Measurements from ENCODE around the gene URAD.
"Not testable (repeated sequence)": the region's sequence is repeated elsewhere in the genome, so short reads cannot be mapped to it uniquely, and the experiment has no call there.

The URAD gene

DNA sequence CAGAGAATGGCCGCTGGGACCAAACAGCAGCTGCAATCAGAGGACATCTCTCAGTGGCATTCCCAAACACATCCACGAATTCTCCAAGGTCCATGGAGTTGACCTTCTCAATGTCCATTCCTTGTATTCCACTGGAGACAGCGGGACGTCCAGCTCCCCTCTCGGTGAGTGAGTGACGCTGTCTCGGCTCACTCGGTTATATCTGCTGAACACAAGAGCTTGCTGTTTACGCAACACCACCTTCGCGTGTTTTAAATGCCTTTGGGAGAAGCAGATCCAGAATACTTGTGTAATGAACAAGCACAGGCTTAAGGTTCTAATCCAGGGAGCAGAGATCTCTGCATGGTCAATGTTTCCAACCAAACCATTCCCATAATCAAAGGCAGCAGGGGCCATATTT is at the start of gene URAD:
Gene URAD, minus strand, starts transcription at position 174 of the 400 bp plus-strand sequence. Its CDS starts 56 bp downstream, at position 118.
- no peak for DNase-seq

GRCh38 chr13:28037399-28037798 is 48.9 kb upstream of the URAD start:
- DNase-seq, result no peak

DNA sequence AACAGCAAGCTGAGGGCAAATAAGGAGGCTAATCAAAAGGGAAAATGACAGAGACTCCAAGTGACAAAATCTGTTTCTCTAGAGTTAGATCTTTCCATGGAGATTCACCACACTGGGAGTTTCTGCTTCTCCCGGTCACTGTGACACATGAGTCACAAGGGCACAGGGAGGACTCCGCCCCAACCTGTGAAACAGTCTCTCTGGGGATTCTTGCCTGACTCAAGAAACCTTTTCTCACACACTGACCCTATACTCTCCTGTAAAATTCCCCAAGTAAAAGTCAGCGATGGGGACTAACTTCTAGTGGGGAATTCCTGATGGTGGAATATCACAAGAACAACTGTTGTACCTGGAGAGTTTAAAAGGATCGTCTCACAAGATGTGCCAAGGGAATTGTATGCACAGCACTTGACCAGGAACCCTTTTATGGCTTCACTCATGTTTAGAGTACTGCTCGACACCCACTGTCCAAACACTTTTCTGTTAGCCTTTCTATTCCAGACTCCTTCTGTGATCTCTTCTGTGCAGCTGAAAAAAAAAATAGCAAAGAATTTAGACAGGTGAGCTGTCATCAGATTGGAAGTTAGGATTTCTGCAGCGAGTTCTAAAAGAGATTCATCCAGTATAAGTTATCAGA is 46.8 kb upstream of the URAD start:
- DNase-seq, result no peak

DNA sequence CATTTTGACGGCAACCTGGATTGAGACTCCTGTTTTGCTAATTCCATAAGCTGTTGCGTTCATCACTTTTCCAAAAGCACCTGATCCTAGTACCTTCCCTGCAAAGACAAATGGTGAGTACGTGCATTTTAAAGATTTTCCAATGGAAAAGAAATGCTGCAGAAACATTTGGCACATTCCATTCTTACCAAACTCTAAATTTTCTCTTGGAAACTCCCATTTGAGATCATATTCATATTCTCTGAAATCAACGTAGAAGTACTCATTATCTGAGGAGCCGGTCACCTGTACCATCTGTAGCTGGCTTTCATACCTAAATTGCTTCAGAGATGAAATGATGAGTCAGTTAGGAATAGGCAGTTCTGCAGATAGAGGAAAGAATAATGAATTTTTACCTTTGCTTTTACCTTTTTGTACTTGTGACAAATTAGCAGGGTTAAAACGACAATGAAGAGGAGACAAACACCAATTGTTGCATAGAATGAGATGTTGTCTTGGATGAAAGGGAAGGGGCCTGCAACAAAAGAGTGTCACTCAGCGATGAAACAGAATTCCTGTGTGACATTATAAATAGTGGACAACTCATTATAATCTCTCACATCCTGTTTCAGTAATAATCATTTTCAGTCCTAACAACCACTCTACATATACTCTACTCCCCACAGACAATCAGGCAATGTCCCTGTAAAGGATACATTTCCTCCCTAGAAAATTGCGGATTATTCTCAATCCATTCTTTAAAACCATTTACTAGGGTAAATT is 45.6 kb upstream of the URAD start:
- no peak for DNase-seq

- DNase-seq, result not testable (repeated sequence)
These were observed 43.9 kb upstream of the URAD start for GRCh38 chr13:28032438-28032837.

- DNase-seq, result no peak
These were observed 43.4 kb upstream of the URAD start for GRCh38 chr13:28031896-28032288.

GRCh38 chr13:28031220-28031895 is 42.9 kb upstream of the URAD start:
- DNase-seq, result no peak

DNA sequence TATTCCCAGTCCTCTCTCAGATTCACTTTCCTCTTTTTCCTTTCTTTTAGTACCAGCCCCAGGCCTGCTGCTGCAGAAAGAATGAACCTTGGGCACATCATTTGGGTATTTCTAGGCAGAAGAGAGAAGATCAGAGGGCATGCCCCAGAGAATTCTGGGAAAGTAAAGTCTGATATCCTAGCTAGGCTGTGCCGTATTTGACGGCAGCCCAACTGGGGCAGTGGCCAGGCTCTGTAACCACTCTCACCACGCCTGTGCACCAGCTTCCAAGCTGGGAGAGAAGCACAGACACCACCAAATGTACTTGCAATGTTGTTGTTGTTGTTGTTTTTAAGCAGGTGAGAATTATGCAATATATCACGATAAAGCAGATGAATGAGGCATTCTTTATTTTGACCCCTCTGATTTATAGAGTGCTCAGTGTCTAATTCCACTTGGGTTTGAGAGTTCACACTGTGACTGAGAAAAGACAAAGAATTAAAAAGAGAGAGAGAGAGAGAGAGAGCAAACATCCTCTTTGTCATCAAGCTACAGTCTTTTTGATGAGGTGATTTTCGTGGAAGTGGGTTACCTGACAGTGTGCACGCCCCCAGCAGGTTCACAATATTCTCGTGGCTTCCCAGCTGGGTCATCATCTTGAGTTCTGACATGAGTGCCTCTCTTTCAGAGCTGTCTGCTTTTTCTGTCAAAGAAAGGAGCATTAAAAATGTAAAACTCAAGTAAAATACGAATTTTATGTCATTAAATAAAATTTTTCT is 39.3 kb upstream of the URAD start:
- DNase-seq, result no peak

DNA sequence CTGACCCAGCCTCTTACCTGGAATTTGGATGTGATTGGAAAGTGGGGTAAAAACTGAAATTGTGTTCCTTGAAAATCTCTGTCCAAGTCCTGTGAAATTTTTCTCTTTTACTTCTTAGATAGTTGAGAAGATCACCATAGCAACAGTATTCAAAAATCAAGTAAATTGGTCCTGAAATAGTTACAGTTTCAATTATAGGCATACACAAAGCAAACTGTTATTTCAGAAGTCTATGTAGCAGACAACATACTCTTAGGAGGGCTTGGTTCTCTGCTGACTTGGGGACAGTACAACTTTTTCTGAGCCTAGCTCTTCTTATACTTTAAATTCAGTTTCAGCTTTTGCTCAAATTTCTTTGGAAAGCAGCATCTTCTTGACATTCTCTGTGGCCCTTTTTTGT is 38.6 kb upstream of the URAD start:
- DNase-seq, result no peak

GRCh38 chr13:28026508-28026907 is 38.0 kb upstream of the URAD start:
- DNase-seq, result no peak

GRCh38 chr13:28022848-28023518 is 34.5 kb upstream of the URAD start:
- DNase-seq, result no peak

- DNase-seq, result no peak
These were observed 25.8 kb upstream of the URAD start for GRCh38 chr13:28014301-28014700.

- no peak for DNase-seq
These were observed 25.0 kb upstream of the URAD start for GRCh38 chr13:28013482-28013881.

DNA sequence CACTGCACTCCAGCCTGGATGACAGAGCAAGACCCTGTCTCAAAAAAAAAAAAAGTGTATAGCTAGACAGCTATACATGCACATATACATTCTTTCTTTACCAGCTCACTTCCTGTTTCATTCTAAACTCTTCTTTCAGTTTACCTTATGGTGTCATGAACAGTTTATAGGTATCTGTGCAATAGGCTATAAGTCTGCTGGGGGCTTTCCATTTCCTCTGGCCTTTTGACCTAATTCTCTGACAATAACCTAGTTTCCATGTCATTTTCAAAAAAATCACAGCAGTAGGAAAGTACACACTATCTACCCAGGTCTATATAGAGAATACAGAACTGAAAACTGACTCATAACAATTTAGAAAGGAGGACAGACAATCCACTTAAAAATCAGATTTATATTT is 24.4 kb upstream of the URAD start:
- DNase-seq, result no peak

DNA sequence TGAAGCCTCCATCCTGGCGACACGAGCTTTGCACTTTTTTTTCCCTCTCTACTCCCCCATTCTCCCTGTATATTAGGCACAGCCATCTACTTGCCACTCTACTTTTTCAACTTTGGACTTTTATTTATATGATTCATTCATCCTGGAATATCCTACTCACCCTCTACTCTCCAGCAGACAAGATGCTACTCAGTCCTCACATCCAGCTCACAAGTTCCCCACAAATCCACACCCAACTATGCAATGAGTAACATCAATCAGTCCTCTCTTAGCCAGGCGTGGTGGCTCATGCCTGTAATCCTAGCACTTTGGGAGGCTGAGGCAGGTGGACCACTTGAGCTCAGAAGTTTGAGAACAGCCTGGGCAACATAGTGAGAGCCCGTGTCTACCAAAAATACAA is 23.9 kb upstream of the URAD start:
- no peak for DNase-seq

DNA sequence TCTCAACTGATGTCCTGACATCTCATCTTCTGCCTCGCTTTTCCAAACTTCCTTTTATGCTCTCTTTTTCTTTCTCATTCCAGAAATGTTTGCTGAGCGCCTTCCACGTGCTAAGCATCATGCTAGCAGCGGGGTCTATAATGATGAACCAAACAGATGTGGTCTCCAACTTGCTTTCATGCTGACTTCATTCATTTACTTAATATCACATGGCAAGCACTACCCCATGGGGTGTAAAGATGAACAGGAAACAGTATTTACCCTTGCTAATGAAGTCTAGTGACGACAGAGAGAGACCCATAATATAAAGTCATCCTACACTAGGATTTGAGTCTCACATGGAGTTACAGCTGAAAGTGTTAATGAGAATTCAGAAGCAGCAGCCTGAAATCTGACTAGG is 21.6 kb upstream of the URAD start:
- DNase-seq, result no peak

- not testable (repeated sequence) for DNase-seq
These were observed 16.5 kb upstream of the URAD start for GRCh38 chr13:28005016-28005415.

DNA sequence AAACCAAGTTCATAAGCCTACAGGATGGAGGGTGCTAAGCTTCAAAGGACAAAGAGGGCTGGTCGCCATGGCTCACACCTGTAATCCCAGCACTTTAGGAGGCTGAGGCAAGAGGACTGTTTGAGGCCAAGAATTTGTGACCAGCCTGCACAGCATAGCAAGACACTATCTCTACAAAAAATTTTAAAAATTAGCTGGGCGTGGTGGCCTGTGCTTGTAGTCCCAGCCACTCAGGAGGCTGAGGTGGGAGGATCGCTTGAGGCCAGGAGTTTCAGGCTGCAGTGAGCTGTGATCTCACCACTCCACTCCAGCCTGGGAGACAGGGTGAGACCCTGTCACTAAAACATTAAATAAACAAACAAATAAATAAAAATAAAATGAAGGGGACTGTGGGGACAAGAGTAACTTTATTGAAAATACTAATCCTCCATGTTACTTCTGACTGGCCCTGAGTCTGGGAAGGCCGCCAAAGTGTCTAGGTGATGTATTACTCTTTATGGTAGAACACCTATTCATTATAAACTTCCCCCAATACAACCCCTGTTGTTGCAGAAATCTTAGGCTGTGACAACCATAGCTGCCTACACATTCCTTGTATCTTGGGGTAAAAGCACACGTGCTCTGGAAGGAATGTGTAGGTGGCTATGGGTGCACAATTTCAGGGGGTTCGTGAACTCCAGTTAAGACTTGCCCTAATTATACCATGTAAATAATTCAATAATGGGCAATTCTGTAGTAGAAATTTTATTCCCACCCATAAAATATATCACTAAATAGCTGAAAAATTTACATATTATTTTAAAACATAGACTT is 14.6 kb upstream of the URAD start:
- no peak for DNase-seq

DNA sequence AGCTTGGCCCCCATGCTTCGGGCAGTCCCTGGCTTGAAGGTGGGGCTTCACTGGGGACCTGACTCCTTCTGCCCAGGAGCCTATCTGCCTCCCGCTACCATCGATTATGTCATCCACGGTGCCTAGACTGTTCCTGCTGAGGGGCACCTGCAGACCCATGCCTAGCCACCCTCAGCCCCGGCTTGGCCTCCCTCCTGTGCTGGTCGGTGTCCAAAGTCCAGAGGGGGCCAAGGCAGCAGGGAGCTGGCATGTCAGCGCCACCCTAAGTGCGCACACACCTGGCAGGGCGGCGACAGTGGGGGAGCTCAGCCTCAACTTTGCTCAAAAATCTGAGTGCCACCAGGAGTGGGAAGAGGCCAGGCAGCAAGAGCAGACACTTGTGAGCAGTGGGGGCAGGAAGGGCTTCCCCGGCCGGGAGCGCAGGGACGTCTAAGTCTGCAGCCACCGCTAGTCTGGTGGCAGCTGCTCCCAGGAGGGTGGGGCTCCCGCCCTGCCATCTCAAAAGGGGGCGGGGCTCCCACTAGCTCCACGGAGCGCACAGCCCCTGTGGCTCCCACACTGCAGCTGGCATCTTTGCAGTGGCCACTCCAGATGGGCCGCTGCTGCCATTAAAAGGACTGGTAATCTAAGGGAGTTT is 13.5 kb upstream of the URAD start:
- no peak for DNase-seq

DNA sequence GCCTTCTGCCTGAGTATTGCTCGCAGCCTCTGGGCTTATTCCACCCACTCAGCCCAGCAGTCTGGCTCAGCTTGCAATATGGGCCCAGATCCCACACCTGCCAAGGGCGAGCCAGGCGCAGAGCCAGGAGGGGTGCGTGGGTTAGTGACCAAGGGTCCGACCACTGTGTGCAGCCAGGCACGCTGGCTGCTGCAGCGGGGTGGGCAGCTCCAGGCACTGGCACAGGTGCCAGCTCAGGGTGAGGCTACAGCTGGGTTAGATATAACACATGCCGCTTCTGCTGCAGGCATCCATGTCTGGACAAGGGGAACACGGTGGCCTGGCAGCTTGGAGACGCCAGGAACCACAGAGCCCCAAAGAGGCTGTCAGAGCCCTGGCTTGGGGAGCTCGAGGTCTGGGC is 12.6 kb upstream of the URAD start:
- DNase-seq, result no peak

GRCh38 chr13:28000567-28000966 is 12.1 kb upstream of the URAD start:
- no peak for DNase-seq

All from DMS153 (cell line).